ENCODE results near the gene KCTD21.

- TF ChIP-seq POLR2A (IDR thresholded peaks at IDR 0.05; ENCODE audit: low read depth, low read length) (no peak), ATF7 (IDR thresholded peaks at IDR 0.05; ENCODE audit: low read depth) (no peak), POLR2AphosphoS5 (IDR thresholded peaks at IDR 0.05; ENCODE audit: low read length) (no peak), REST (IDR thresholded peaks at IDR 0.05; ENCODE audit: low read depth, low read length) (no peak), LARP7 (IDR thresholded peaks at IDR 0.05) (no peak), CTCF (IDR thresholded peaks at IDR 0.05 in 2 of 3, conservative IDR thresholded peaks at IDR 0.05 in 1 of 3; ENCODE audit: control insufficient read depth in 2 of 3, extremely low read depth in 1 of 3, insufficient read depth in 1 of 3, low read depth in 3 of 3, low read length in 3 of 3) (no peak), CBX5 (IDR thresholded peaks at IDR 0.05; ENCODE audit: low read depth) (no peak), BACH1 (IDR thresholded peaks at IDR 0.05; ENCODE audit: borderline replicate concordance) (no peak), BHLHE40 (IDR thresholded peaks at IDR 0.05; ENCODE audit: borderline replicate concordance in 1 of 2, low read depth in 2 of 2, low read length in 1 of 2) (no peak), YY1 (IDR thresholded peaks at IDR 0.05; ENCODE audit: low read depth, low read length) (no peak), ZNF384 (IDR thresholded peaks at IDR 0.05; ENCODE audit: borderline replicate concordance, low read depth, low read length) (no peak), ATF2 (IDR thresholded peaks at IDR 0.05; ENCODE audit: low read length) (no peak), KDM1A (IDR thresholded peaks at IDR 0.05; ENCODE audit: borderline replicate concordance) (no peak), RAD21 (IDR thresholded peaks at IDR 0.05; ENCODE audit: insufficient read depth, low read depth, low read length) (no peak)
Measured at GRCh38 chr11:78190871-78191538, 2.6 kb upstream of the KCTD21 start.

All from GM12878 (cell line).